Fibroblast of skin of scalp (primary cell): ENCODE data around the gene SYT14.
A peak's percentile ranks its signal among the peaks of the same experiment; 100 is the strongest.

ENCODE experiments used
- DNase-seq: peaks from one replicate; pipeline ENCODE4 v3.0.0-alpha.2; 2013

The SYT14 gene

GRCh38 chr1:210214573-210215409, 276.8 kb downstream of the SYT14 start:
- no peak for DNase-seq

GRCh38 chr1:210217482-210217881, 279.5 kb downstream of the SYT14 start:
- no peak for DNase-seq

- DNase-seq = peak; percentile 30
Observed at GRCh38 chr1:210218047-210218446, 280.0 kb downstream of the SYT14 start.
